NB4 (cell line): ENCODE results near the gene ST6GALNAC1.

Source experiments
- CTCF ChIP-seq: IDR thresholded peaks from one replicate; pipeline ENCODE4 v1.5.1; 2012; ENCODE audit warnings: low read depth, low read length
- MYC ChIP-seq: IDR thresholded peaks from 2 replicates; pipeline ENCODE4 v1.6.1; 2011; ENCODE audit warnings: low read depth, low read length
- POLR2A ChIP-seq: IDR thresholded peaks from 2 replicates; pipeline ENCODE4 v1.6.1; 2011; ENCODE audit warnings: mild to moderate bottlenecking; ENCODE audit not compliant: insufficient read length; ENCODE audit errors: extremely low read depth

GRCh38 chr17:76670718-76671122 is 27.2 kb upstream of the ST6GALNAC1 start:
- TF ChIP-seq CTCF (no peak), POLR2A (no peak), MYC (no peak)
